Uterus (tissue), 4 donors: Measurements from ENCODE around the gene SIAE. TPM values are rescaled to one million over a fixed set of nuclear protein-coding genes. Genes with fewer than 3 reads are reported as not detected.

Source experiments
- DNase-seq, 2 donors: peaks; one replicate each; pipeline ENCODE4 v3.0.0-alpha.2; 2019 to 2020
- H3K27ac ChIP-seq, 2 donors: fragments of 200-600 bp; sonication (generic); 1 replicate in 1 of 2; 2 replicates in 1 of 2; pipeline ENCODE4 v1.5.1; 2016 to 2018
- H3K27me3 ChIP-seq, 2 donors: fragments of 200-600 bp; sonication (generic); one replicate each; pipeline ENCODE4 v1.5.1; 2018 to 2019; ENCODE audit warnings: control low read depth in 1 of 2
- H3K36me3 ChIP-seq, 2 donors: fragments of 200-600 bp; sonication (generic); one replicate each; pipeline ENCODE4 v1.5.1; 2019; ENCODE audit warnings: control low read depth in 1 of 2
- H3K4me1 ChIP-seq, 2 donors: fragments of 200-600 bp; sonication (generic); one replicate each; pipeline ENCODE4 v1.5.1; 2018 to 2019; ENCODE audit warnings: control low read depth in 1 of 2
- H3K4me3 ChIP-seq, 2 donors: fragments of 200-600 bp; sonication (generic); 1 replicate in 1 of 2; 2 replicates in 1 of 2; pipeline ENCODE4 v1.5.1; 2018 to 2019; ENCODE audit warnings: mild to moderate bottlenecking in 1 of 2
- H3K9me3 ChIP-seq, 2 donors: fragments of 200-600 bp; sonication (generic); one replicate each; pipeline ENCODE4 v1.5.1; 2019; ENCODE audit warnings: control low read depth in 1 of 2
- CTCF ChIP-seq, 4 experiments: fragments of 200-600 bp in 2 of 4; fragments of 450-650 bp in 2 of 4; sonication (generic) in 2 of 4; IDR thresholded peaks; one replicate each; pipeline ENCODE4 v1.5.1; 2016 to 2019; ENCODE audit warnings: antibody characterized with exemption in 4 of 4, mild to moderate bottlenecking in 2 of 4, moderate library complexity in 1 of 4
- POLR2A ChIP-seq, 2 donors: fragments of 450-650 bp; IDR thresholded peaks; one replicate each; pipeline ENCODE4 v1.6.1; 2016; ENCODE audit warnings: antibody characterized with exemption in 2 of 2, mild to moderate bottlenecking in 1 of 2, moderate library complexity in 1 of 2
- intact Hi-C: fragments of 100-400 bp; cut with DNase I; formaldehyde crosslinking; loops from one replicate; pipeline ENCODE4 v1.15.1; 2023; ENCODE audit warnings: low total_unique reads
- total RNA-seq, 4 donors: library from RNA; depleted of rRNA in 3 of 4; stranded (reverse); fragments of >200 nt in 3 of 4; gene quantifications; one replicate each; pipeline versions ENCODE4 v1.1.0 to v1.2.4, GENCODE V29; 2014 to 2023
- donor health status: DM: yes; HTN: yes; CAD: no.

Gene SIAE
- total RNA-seq, 4 donors from 2014 or later = 0.77 to 7.5 (median 5.3) TPM

DNA sequence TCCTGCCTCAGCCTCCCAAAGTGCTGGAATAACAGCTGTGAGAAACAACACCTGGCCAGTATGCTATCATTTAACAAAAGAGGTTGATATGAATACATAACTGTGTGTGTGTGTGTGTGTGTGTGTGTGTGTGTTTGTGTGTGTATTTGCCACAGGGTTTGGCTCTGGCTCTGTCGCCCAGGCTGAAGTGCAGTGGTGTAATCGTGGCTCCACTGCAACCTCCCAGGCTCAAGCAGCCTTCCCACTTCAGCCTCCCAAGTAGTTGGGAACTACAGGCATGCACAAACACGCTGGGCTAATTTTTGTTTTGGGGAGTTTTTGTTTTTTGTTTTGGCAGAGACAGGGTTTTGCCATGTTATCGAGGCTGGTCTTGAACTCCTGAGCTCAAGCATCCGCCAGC, 4.9 kb upstream of the SIAE start:
- Histone ChIP-seq H3K9me3 (peaks cover 0 to 5% of the 10 kb centered on the region in 2 donors), H3K27me3 (no peaks in the 10 kb centered on the region), H3K36me3 (no peaks in the 10 kb centered on the region), H3K4me3 (no peak overlapping the region), H3K27ac (no peak overlapping the region), H3K4me1 (peaks cover 0 to 5% of the 10 kb centered on the region in 2 donors)
- DNase-seq = no peak
- no peak for TF ChIP-seq POLR2A (IDR thresholded peaks at IDR 0.05)
- TF ChIP-seq CTCF (IDR thresholded peaks at IDR 0.05) = no peak
- intact Hi-C loops = no loop called here

GRCh38 chr11:124676386-124676785, 2.8 kb upstream of the SIAE start:
- intact Hi-C loops = no loop called here
- peak in 1 of 2 donors; percentile 48 for DNase-seq

GRCh38 chr11:124674571-124674970, 1.0 kb upstream of the SIAE start:
- Histone ChIP-seq H3K27me3 (no peaks in the 10 kb centered on the region), H3K27ac (no peak overlapping the region), H3K36me3 (no peaks in the 10 kb centered on the region), H3K4me1 (peaks cover 0 to 5% of the 10 kb centered on the region in 2 donors), H3K4me3 (no peak overlapping the region), H3K9me3 (no peaks in the 10 kb centered on the region)
- DNase-seq = no peak
- TF ChIP-seq CTCF (IDR thresholded peaks at IDR 0.05) = no peak
- TF ChIP-seq POLR2A (IDR thresholded peaks at IDR 0.05) = no peak
- intact Hi-C loops = no loop called here

More at GRCh38 chr11:124676386-124676785, 2.8 kb upstream of the SIAE start:
- Histone ChIP-seq H3K36me3 (no peaks in the 10 kb centered on the region), H3K4me3 (no peak overlapping the region), H3K27me3 (no peaks in the 10 kb centered on the region), H3K27ac (peak overlapping the region; percentile 36 to 71), H3K9me3 (no peaks in the 10 kb centered on the region), H3K4me1 (peaks cover 0 to 5% of the 10 kb centered on the region in 2 donors)
- TF ChIP-seq POLR2A (IDR thresholded peaks at IDR 0.05) (no peak), CTCF (IDR thresholded peaks at IDR 0.05) (peak in 1 of 4 experiments; percentile 9)

DNA sequence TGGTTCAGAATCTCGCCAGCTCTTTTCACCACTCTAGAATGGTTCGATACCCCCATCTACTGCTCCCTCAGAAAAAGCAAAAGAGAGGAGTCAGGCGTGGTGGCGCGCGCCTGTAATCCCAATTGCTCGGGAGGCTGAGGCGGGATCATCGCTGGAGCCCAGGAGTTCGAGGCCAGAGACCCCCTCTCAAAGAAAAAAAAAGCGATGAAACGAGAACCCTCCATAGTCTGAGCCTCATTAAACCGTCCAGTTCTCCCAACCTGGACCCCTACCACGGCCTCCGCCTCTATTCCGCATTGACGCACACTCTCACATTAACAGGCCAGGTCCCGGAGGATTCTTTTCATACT, 604 bp upstream of the SIAE start:
- DNase-seq = no peak
- Histone ChIP-seq H3K4me3 (peak overlapping the region; percentile 58 to 62), H3K27me3 (no peaks in the 10 kb centered on the region), H3K4me1 (peaks cover 0 to 5% of the 10 kb centered on the region in 2 donors), H3K36me3 (no peaks in the 10 kb centered on the region), H3K27ac (peak overlapping the region; percentile 80 to 83), H3K9me3 (no peaks in the 10 kb centered on the region)
- TF ChIP-seq POLR2A (IDR thresholded peaks at IDR 0.05) (no peak), CTCF (IDR thresholded peaks at IDR 0.05) (no peak)
- intact Hi-C loops = no loop called here

DNA sequence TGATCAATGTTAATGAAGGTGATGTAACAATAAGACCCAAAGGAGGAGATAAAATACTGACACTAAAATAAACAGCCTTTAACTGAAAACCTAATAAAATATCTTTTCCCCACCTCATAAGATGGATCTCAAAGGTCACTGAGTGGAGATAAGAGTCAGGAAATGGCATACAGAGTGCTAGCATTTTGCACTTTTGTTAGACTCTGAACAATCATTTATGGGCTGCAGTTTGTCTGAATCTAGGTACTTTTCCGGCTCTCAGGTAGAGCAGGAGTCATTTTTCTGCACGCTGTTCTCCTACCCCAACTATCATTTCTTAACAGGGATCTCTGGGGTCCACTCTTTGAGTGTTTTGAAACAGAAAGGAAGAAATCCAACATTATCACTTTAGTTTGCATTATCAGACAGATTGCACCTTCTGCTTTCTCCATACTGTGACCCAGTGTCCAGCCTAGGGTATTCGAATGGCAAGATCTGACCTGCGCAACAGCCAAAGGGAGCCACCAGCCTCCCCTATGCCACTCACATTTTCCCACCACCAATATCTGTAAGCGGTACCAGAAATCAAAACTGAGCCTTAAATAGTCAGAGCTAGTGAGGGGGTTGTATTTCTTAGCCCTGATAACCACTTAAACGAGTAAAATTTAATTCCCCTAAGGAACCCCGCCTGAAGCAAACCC, 863 bp downstream of the SIAE start:
- TF ChIP-seq CTCF (IDR thresholded peaks at IDR 0.05) (no peak), POLR2A (IDR thresholded peaks at IDR 0.05) (no peak)
- H3K27ac ChIP-seq = peak overlapping the region; percentile 80 to 83
- H3K27me3 ChIP-seq = no peaks in the 10 kb centered on the region
- H3K4me3 ChIP-seq = peak overlapping the region; percentile 58 to 62
- H3K36me3 ChIP-seq = no peaks in the 10 kb centered on the region
- H3K4me1 ChIP-seq = peaks cover 0 to 5% of the 10 kb centered on the region in 2 donors
- H3K9me3 ChIP-seq = no peaks in the 10 kb centered on the region
- no peak for DNase-seq
- intact Hi-C loops = no loop called here
